ENCODE measurements around the gene SMCR8. TPM values are rescaled to one million over a fixed set of nuclear protein-coding genes. Genes with fewer than 3 reads are reported as not detected.
"Not testable (repeated sequence)": the region's sequence is repeated elsewhere in the genome, so short reads cannot be mapped to it uniquely, and the experiment has no call there.

The SMCR8 gene
- total RNA-seq, 4 donors from 2014 or later: 3.6 to 16.2 (median 10.1) TPM

DNA sequence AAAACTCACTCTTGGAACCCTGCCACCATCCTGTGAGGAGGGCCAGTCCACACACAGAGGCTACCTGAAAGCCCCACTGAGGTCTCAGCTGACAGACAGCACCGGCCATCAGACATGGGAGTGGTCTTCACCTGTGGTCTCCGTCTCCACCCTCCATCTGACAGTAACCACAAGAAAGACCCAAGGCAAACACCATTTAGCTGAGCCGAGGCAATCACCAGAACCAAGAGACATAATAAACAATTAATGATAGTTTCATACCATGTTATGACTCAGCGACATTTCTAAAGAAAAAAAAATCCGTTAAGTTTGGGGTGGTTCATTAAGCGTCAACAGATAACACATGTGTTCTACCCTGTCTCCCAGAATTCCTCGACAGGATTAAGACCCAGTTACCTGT is 56.4 kb downstream of the SMCR8 start:
- Histone ChIP-seq H3K4me3 (no peak overlapping the region), H3K4me1 (no peaks in the 10 kb centered on the region), H3K27ac (no peak overlapping the region), H3K9me3 (no peaks in the 10 kb centered on the region), H3K36me3 (no peaks in the 10 kb centered on the region), H3K27me3 (no peaks in the 10 kb centered on the region)
- intact Hi-C loops (cut with DNase I; ENCODE audit: low total_unique reads): no loop called here
- TF ChIP-seq, protein P1, sequence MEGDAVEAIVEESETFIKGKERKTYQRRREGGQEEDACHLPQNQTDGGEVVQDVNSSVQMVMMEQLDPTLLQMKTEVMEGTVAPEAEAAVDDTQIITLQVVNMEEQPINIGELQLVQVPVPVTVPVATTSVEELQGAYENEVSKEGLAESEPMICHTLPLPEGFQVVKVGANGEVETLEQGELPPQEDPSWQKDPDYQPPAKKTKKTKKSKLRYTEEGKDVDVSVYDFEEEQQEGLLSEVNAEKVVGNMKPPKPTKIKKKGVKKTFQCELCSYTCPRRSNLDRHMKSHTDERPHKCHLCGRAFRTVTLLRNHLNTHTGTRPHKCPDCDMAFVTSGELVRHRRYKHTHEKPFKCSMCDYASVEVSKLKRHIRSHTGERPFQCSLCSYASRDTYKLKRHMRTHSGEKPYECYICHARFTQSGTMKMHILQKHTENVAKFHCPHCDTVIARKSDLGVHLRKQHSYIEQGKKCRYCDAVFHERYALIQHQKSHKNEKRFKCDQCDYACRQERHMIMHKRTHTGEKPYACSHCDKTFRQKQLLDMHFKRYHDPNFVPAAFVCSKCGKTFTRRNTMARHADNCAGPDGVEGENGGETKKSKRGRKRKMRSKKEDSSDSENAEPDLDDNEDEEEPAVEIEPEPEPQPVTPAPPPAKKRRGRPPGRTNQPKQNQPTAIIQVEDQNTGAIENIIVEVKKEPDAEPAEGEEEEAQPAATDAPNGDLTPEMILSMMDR (IDR thresholded peaks at IDR 0.05): no peak
- TF ChIP-seq POLR2A (IDR thresholded peaks at IDR 0.05): no peak
- no peak for DNase-seq

DNA sequence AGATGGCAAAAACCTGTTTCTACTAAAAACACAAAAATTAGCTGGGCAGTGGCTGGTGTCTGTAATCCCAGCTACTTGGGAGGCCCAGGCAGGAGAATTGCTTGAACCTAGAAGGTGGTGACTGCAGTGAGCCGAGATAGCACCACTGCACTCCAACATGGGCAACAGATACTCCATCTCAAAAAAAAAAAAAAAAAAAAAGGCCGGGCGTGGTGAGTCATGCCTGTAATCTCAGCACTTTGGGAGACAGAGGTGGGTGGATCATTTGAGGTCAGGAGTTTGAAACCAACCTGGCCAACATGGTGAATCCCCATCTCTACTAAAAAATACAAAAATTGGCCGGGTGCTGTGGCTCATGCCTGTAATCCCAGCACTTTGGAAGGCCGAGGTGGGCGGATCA is 58.1 kb downstream of the SMCR8 start:
- H3K9me3 ChIP-seq; H3K27me3 ChIP-seq; H3K4me1 ChIP-seq; H3K36me3 ChIP-seq; intact Hi-C loops (cut with DNase I; ENCODE audit: low total_unique reads); DNase-seq; H3K27ac ChIP-seq; H3K4me3 ChIP-seq: not testable (repeated sequence)

DNA sequence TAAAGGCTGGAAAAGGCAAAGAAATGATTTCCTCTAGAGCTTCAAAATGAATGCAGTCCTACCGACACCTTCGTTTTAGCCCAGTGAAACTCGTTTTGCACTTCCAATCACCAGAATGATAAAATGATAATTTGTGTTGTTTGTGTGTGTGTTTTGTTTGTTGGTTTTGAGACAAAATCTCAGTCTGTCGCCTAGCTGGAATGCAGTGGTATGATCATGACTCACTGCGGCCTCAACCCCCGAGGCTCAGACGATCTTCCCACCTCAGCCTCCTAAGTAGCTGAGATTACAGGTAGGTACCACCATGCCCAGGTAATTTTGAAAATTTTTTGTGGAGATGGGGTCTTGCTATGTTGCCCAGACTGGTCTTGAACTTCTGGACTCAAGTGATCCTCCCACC is 59.1 kb downstream of the SMCR8 start:
- Histone ChIP-seq H3K27me3 (no peaks in the 10 kb centered on the region), H3K4me3 (no peak overlapping the region), H3K36me3 (no peaks in the 10 kb centered on the region), H3K4me1 (no peaks in the 10 kb centered on the region), H3K9me3 (no peaks in the 10 kb centered on the region), H3K27ac (no peak overlapping the region)
- intact Hi-C loops (cut with DNase I; ENCODE audit: low total_unique reads): no loop called here
- no peak for TF ChIP-seq POLR2A (IDR thresholded peaks at IDR 0.05)
- TF ChIP-seq, protein P1 (IDR thresholded peaks at IDR 0.05): no peak
- DNase-seq: no peak

Small RNA genes within 50 kb of the gene (microRNA-seq; reads per million reads assigned to microRNA genes)
- not detected for gene MIR6778 (ENCODE audit: borderline microRNAs expressed, borderline replicate concordance)

Other genes starting within 250 kb of the SMCR8 start
- 10 to 100 TPM; 33.0 to 45.6 (median 41.4) TPM for gene DRG2, start 227.3 kb upstream of the SMCR8 start, total RNA-seq
- gene MYO15A, start 206.5 kb upstream of the SMCR8 start, total RNA-seq: 1 to 10 TPM in 3 of 4 donors, not detected in 1; 1.5 to 8.1 (median 2.9) TPM
- gene ALKBH5, start 131.5 kb upstream of the SMCR8 start, total RNA-seq: 100 to 1,000 TPM in 2 of 4 donors, 10 to 100 TPM in 2; 66.5 to 136 (median 98.5) TPM
- gene LLGL1, start 89.7 kb upstream of the SMCR8 start, total RNA-seq: 10 to 100 TPM in 3 of 4 donors, 1 to 10 TPM in 1; 7.6 to 72.0 (median 23.1) TPM
- gene FLII, start 56.6 kb upstream of the SMCR8 start, total RNA-seq: 100 to 1,000 TPM in 3 of 4 donors, 10 to 100 TPM in 1; 93.0 to 307 (median 144) TPM
- gene MIEF2, start 54.6 kb upstream of the SMCR8 start, total RNA-seq: 10 to 100 TPM; 12.8 to 34.5 (median 18.1) TPM
- gene TOP3A, start 299 bp upstream of the SMCR8 start, total RNA-seq: 10 to 100 TPM; 28.9 to 89.7 (median 63.4) TPM
- gene SHMT1, start 48.3 kb downstream of the SMCR8 start, total RNA-seq: 10 to 100 TPM; 10.9 to 35.9 (median 31.5) TPM
- gene EVPLL, start 62.5 kb downstream of the SMCR8 start, total RNA-seq: not detected
- not detected for gene LGALS9C, start 161.5 kb downstream of the SMCR8 start, total RNA-seq

Data from uterus (tissue), 4 donors.